Mesendoderm (in vitro differentiated cells): ENCODE data around the gene KHNYN.
A peak's percentile ranks its signal among the peaks of the same experiment; 100 is the strongest.

Experiments used
- DNase-seq: peaks from one replicate; pipeline ENCODE4 v3.0.0; 2013
- H2AK5ac ChIP-seq: 2 replicates; pipeline ENCODE4 v1.6.1; 2013; ENCODE audit warnings: low read length, inconsistent platforms
- H2BK120ac ChIP-seq: 2 replicates; pipeline ENCODE4 v1.6.1; 2013; ENCODE audit warnings: low read depth, mild to moderate bottlenecking, low read length, moderate library complexity, mixed read lengths
- H2BK15ac ChIP-seq: replicated peaks from 2 replicates; pipeline ENCODE4 v1.6.1; 2013; ENCODE audit warnings: low read depth, mild to moderate bottlenecking, moderate library complexity
- H2BK5ac ChIP-seq: 2 replicates; pipeline ENCODE4 v1.6.1; 2013; ENCODE audit warnings: low read length, inconsistent platforms
- H3K18ac ChIP-seq: 2 replicates; pipeline ENCODE4 v1.6.1; 2013; ENCODE audit warnings: mild to moderate bottlenecking, low read length, mixed read lengths
- H3K23ac ChIP-seq: one replicate; pipeline ENCODE4 v1.6.1; 2013; ENCODE audit warnings: low read length
- H3K27ac ChIP-seq: 2 replicates; pipeline ENCODE4 v1.5.1; 2013; ENCODE audit warnings: low read depth, mild to moderate bottlenecking, inconsistent platforms, low read length, moderate library complexity
- H3K27me3 ChIP-seq: 2 replicates; pipeline ENCODE4 v1.6.1; 2013; ENCODE audit warnings: low read length, control low read depth, mild to moderate bottlenecking, inconsistent platforms; ENCODE audit not compliant: insufficient read depth, poor library complexity
- H3K36me3 ChIP-seq: 2 replicates; pipeline ENCODE4 v1.6.1; 2013; ENCODE audit warnings: low read length, inconsistent platforms; ENCODE audit not compliant: control insufficient read depth, insufficient read depth
- H3K4ac ChIP-seq: one replicate; pipeline ENCODE4 v1.6.1; 2013; ENCODE audit warnings: low read depth, mild to moderate bottlenecking, low read length, moderate library complexity
- H3K4me1 ChIP-seq: 2 replicates; pipeline ENCODE4 v1.6.1; 2013; ENCODE audit warnings: low read depth, low read length, inconsistent platforms; ENCODE audit not compliant: control insufficient read depth
- H3K4me2 ChIP-seq: 2 replicates; pipeline ENCODE4 v1.6.1; 2013; ENCODE audit warnings: low read length
- H3K4me3 ChIP-seq: 2 replicates; pipeline ENCODE4 v1.5.1; 2013; ENCODE audit warnings: mild to moderate bottlenecking, low read length
- H3K56ac ChIP-seq: one replicate; pipeline ENCODE4 v1.6.1; 2013; ENCODE audit warnings: low read length
- H3K79me1 ChIP-seq: 2 replicates; pipeline ENCODE4 v1.6.1; 2013; ENCODE audit warnings: low read length, inconsistent platforms
- H3K79me2 ChIP-seq: 2 replicates; pipeline ENCODE4 v1.6.1; 2013; ENCODE audit warnings: mild to moderate bottlenecking, low read length; ENCODE audit not compliant: control insufficient read depth, insufficient read depth
- H3K9ac ChIP-seq: 2 replicates; pipeline ENCODE4 v1.6.1; 2013; ENCODE audit warnings: low read length, inconsistent platforms
- H4K5ac ChIP-seq: one replicate; pipeline ENCODE4 v1.6.1; 2013; ENCODE audit warnings: low read length
- H4K8ac ChIP-seq: one replicate; pipeline ENCODE4 v1.6.1; 2013; ENCODE audit warnings: low read depth, mild to moderate bottlenecking, control low read depth, low read length, moderate library complexity
- WGBS: extraction: QIAGEN DNeasy Blood & Tissue Kit; methylation state at CpG from one replicate; pipeline ENCODE4 v1.1.7; 2013; ENCODE audit warnings: low lambda C conversion rate, missing lambda C conversion rate; ENCODE audit not compliant: insufficient coverage; ENCODE audit errors: extremely low coverage; 5-methylcytosine and 5-hydroxymethylcytosine counted together

The KHNYN gene

DNA sequence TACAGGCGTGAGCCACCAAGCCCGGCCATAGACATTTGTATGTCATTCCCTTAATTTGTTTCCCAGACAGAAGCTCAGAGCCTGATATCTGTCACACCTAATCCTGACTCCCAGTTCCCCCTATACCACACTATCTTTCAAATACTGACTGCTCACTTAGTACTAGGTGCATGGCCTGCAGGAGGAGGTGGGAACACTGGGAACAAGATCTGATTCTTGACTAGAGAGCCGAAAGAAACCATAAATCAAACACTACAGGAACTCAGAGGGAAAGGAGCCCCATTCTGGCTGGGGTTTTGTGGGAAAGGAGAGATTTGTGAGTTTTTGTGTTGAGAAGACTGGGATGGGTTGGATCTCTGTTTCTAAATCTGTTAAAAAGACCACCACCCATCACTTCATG is 4.9 kb downstream of the KHNYN start:
- no peak overlapping the region for H2AK5ac ChIP-seq
- H3K9ac ChIP-seq: no peak overlapping the region
- H3K79me2 ChIP-seq: no peaks in the 10 kb centered on the region
- H3K79me1 ChIP-seq: no peaks in the 10 kb centered on the region
- no peak overlapping the region for H3K18ac ChIP-seq
- H3K23ac ChIP-seq: no peak overlapping the region
- no peak overlapping the region for H3K4ac ChIP-seq
- no peak overlapping the region for H2BK15ac ChIP-seq
- no peak for DNase-seq
- no peaks in the 10 kb centered on the region for H3K27me3 ChIP-seq
- H3K4me3 ChIP-seq: no peak overlapping the region
- H2BK5ac ChIP-seq: no peak overlapping the region
- WGBS: no CpG with 5 or more reads among the region's 3 CpGs
- H2BK120ac ChIP-seq: no peak overlapping the region
- H4K8ac ChIP-seq: no peak overlapping the region
- H3K27ac ChIP-seq: no peak overlapping the region
- no peaks in the 10 kb centered on the region for H3K36me3 ChIP-seq
- no peak overlapping the region for H3K4me2 ChIP-seq
- no peak overlapping the region for H4K5ac ChIP-seq
- no peak overlapping the region for H3K56ac ChIP-seq
- H3K4me1 ChIP-seq: peaks cover 2% of the 10 kb centered on the region

DNA sequence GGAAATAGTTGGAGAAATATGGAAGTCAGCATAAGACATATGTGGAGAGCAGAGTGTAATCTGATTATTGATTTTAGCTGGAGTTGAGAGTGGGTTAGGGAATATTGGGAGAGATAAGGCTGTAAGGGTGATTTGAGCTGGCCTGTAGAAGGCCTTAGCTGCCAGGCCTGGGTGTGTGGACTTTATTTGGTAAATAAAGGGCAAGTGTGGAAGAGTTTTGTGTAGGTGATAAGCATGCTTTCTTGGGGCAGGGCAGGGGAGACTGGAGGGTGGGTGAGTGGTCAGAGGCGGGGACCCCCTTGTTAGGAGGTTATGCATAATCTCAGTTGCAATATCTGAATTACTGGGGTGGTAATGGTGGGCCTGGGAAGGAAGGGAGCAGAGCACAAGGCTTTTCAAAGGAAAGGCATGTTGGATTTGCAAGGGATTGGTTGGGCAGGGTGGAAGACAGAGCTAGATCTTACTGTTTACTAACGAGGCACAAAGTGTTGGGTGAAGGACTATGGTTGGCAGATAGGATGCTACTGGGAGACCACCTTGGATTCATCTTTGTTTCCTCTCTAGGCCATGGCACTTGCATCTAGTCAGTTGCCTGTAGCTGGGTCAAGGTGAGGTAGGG is 5.5 kb downstream of the KHNYN start:
- no peak overlapping the region for H2BK5ac ChIP-seq
- H3K79me2 ChIP-seq: no peaks in the 10 kb centered on the region
- no peak overlapping the region for H3K9ac ChIP-seq
- no peak overlapping the region for H3K4me2 ChIP-seq
- no peak overlapping the region for H3K56ac ChIP-seq
- no peak overlapping the region for H3K18ac ChIP-seq
- no peak overlapping the region for H3K27ac ChIP-seq
- H4K5ac ChIP-seq: no peak overlapping the region
- H3K4me3 ChIP-seq: no peak overlapping the region
- H3K4ac ChIP-seq: no peak overlapping the region
- no peaks in the 10 kb centered on the region for H3K36me3 ChIP-seq
- no peak overlapping the region for H2BK15ac ChIP-seq
- no peak overlapping the region for H3K23ac ChIP-seq
- no peak overlapping the region for H2AK5ac ChIP-seq
- no peak overlapping the region for H4K8ac ChIP-seq
- H3K4me1 ChIP-seq: peaks cover 2% of the 10 kb centered on the region
- H3K27me3 ChIP-seq: no peaks in the 10 kb centered on the region
- DNase-seq: no peak
- WGBS: no CpG with 5 or more reads among the region's 2 CpGs
- no peak overlapping the region for H2BK120ac ChIP-seq
- H3K79me1 ChIP-seq: no peaks in the 10 kb centered on the region

DNA sequence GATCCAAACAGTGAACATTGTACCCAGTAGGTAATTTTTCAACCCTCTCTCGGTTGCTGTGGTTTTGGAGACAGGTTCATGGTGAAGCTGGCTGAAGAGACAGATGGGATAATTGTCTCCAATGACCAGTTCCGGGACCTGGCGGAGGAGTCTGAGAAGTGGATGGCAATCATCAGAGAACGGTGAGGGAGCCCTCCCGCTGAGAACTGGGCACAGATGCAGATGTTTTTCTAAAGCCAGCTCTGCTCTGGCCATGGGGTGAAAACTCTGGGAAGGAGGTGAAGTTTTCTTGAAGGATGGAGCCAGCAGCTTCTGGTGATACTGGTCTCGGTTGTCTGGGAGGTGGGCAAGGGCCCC is 6.2 kb downstream of the KHNYN start:
- Histone ChIP-seq H3K23ac (no peak overlapping the region), H2BK5ac (no peak overlapping the region), H3K4me3 (no peak overlapping the region), H2BK15ac (no peak overlapping the region), H3K4ac (no peak overlapping the region), H3K36me3 (no peaks in the 10 kb centered on the region), H3K18ac (no peak overlapping the region), H3K4me1 (no peaks in the 10 kb centered on the region), H3K4me2 (no peak overlapping the region), H3K27ac (no peak overlapping the region), H3K79me1 (peaks cover 4% of the 10 kb centered on the region), H3K79me2 (no peaks in the 10 kb centered on the region), H2AK5ac (no peak overlapping the region), H3K9ac (no peak overlapping the region), H3K56ac (no peak overlapping the region), H4K8ac (no peak overlapping the region), H4K5ac (no peak overlapping the region), H3K27me3 (no peaks in the 10 kb centered on the region), H2BK120ac (no peak overlapping the region)
- no CpG with 5 or more reads among the region's 6 CpGs for WGBS
- DNase-seq: no peak

DNA sequence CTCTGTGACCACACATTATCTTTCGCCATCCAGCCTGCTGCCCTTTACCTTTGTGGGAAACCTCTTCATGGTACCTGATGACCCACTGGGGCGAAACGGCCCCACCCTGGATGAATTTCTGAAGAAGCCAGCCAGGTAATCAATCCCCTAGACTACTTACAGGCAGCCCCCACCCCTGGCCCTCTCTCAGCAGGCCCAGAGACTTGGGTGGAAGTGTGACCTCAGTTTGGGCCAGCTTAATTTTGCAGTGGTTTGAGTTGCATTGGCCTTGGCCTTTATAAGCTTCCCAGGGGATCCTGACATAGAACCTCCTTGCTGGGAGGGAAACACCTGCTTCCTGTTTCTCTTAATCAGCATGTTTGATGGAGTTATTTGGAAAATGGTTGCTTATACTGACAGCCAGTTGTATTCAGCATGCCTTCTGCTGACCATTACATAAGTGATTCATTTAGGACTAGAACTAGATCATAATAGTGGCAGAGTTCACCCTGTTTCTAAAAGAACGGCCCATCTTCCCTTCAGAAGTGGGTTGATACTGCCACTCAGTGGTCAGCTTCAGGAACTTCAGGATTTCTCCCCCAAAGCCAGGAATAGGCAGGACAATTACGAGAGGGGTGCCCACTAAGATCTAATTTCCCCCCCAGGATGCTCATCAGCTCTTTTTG is 6.7 kb downstream of the KHNYN start:
- WGBS: no CpG with 5 or more reads among the region's 5 CpGs
- no peaks in the 10 kb centered on the region for H3K4me1 ChIP-seq
- peak; percentile 62 for DNase-seq

DNA sequence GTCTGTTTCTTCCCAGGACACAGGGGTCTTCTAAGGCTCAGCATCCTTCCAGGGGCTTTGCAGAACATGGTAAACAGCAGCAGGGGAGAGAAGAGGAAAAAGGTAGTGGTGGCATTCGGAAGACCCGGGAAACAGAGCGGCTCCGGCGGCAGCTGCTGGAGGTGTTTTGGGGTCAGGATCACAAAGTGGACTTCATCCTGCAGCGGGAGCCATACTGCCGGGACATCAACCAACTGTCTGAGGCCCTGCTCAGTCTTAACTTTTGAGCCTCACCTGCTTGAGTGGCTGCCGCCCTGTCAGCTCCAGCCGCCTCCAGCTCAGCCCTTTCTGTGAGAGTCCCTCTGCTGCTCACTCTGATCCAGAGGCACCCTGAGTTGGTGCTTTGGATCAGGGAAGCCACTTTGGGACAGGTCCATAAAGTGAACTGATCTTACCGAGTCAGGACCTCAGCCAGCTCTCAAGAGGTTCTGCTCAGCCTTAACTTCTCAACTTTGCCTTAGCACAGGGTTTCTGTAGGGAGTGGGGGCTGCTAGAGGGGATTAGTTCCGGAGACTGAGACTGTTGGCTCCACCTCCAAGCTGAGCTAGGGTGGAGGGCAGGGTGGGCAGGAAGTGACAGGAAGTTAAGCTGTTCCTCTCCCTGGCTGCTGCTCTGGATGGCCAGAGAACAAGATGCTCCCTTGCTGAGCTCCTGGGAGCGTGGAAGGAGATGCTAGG is 7.4 kb downstream of the KHNYN start:
- H2AK5ac ChIP-seq: no peak overlapping the region
- no peak overlapping the region for H3K18ac ChIP-seq
- no peak overlapping the region for H3K23ac ChIP-seq
- H2BK5ac ChIP-seq: no peak overlapping the region
- no peaks in the 10 kb centered on the region for H3K4me1 ChIP-seq
- no peak overlapping the region for H3K27ac ChIP-seq
- no peak overlapping the region for H2BK15ac ChIP-seq
- H2BK120ac ChIP-seq: no peak overlapping the region
- H3K9ac ChIP-seq: no peak overlapping the region
- no peak overlapping the region for H4K8ac ChIP-seq
- H3K4me2 ChIP-seq: no peak overlapping the region
- no peak overlapping the region for H3K4ac ChIP-seq
- H3K79me1 ChIP-seq: peaks cover 6% of the 10 kb centered on the region
- H3K4me3 ChIP-seq: no peak overlapping the region
- no peak overlapping the region for H4K5ac ChIP-seq
- no peaks in the 10 kb centered on the region for H3K27me3 ChIP-seq
- H3K36me3 ChIP-seq: no peaks in the 10 kb centered on the region
- DNase-seq: no peak
- no CpG with 5 or more reads among the region's 12 CpGs for WGBS
- H3K56ac ChIP-seq: no peak overlapping the region
- H3K79me2 ChIP-seq: no peaks in the 10 kb centered on the region

More for the DNA sequence above, 6.7 kb downstream of the KHNYN start:
- no peak overlapping the region for H3K23ac ChIP-seq
- H4K8ac ChIP-seq: no peak overlapping the region
- no peak overlapping the region for H3K18ac ChIP-seq
- no peak overlapping the region for H2BK15ac ChIP-seq
- H3K9ac ChIP-seq: no peak overlapping the region
- no peak overlapping the region for H3K4me3 ChIP-seq
- no peaks in the 10 kb centered on the region for H3K27me3 ChIP-seq
- H2BK5ac ChIP-seq: no peak overlapping the region
- no peak overlapping the region for H4K5ac ChIP-seq
- no peaks in the 10 kb centered on the region for H3K36me3 ChIP-seq
- no peak overlapping the region for H3K4me2 ChIP-seq
- no peak overlapping the region for H3K27ac ChIP-seq
- H2AK5ac ChIP-seq: no peak overlapping the region
- H3K79me2 ChIP-seq: no peaks in the 10 kb centered on the region
- peaks cover 6% of the 10 kb centered on the region for H3K79me1 ChIP-seq
- H3K4ac ChIP-seq: no peak overlapping the region
- no peak overlapping the region for H2BK120ac ChIP-seq
- no peak overlapping the region for H3K56ac ChIP-seq
